ENCODE results near the gene PC.

GRCh38 chr11:66910016-66910415 lies 48.2 kb downstream of the PC start:
- no peak for TF ChIP-seq CTCF (IDR thresholded peaks at IDR 0.05)
- no peak for TF ChIP-seq POLR2A (IDR thresholded peaks at IDR 0.05)
